B cell (primary cell): ENCODE measurements around the gene WDR27. TPM values are rescaled to one million over a fixed set of nuclear protein-coding genes. Genes with fewer than 3 reads are reported as not detected.

Experiments used
- ATAC-seq: fragments of 200-7000 bp; cut with Tn5 transposase; one replicate; pipeline ENCODE4 v1.10.0; 2021; ENCODE audit warnings: low read depth, mild to moderate bottlenecking, moderate number of reproducible peaks, moderate library complexity
- CTCF ChIA-PET: fragments of 350-600 bp; sonication (Branson Sonifier 250); formaldehyde crosslinking; loops from one replicate; lab custom pipeline; 2021; ENCODE audit warnings: antibody characterized with exemption, inconsistent platforms; lab: Charles Lee
- POLR2A ChIA-PET: fragments of 350-600 bp; sonication (Branson Sonifier 250); formaldehyde crosslinking; loops from one replicate; lab custom pipeline; 2021; ENCODE audit warnings: antibody characterized with exemption; lab: Charles Lee
- DNase-seq: peaks from one replicate; pipeline ENCODE4 v3.0.0; 2013
- H2AFZ ChIP-seq: 2 replicates; pipeline ENCODE4 v1.6.1; 2012; ENCODE audit warnings: mild to moderate bottlenecking, low read depth, low read length; ENCODE audit not compliant: insufficient read depth, poor library complexity, severe bottlenecking
- H3K27ac ChIP-seq, 2 donors: 1 replicate in 1 of 2; 2 replicates in 1 of 2; pipeline ENCODE4 v1.5.1; 2012 to 2013; ENCODE audit warnings: low read length in 2 of 2, mild to moderate bottlenecking in 2 of 2, moderate library complexity in 1 of 2
- H3K27me3 ChIP-seq, 4 experiments: fragments of 200-600 bp in 1 of 4; sonication (generic) in 1 of 4; replicated peaks in 1 of 4; 1 replicate in 2 of 4; 2 replicates in 2 of 4; pipeline versions ENCODE4 v1.6.1 to v1.7.0; 2013 to 2016; ENCODE audit warnings: low read length in 3 of 4, mild to moderate bottlenecking in 2 of 4, mixed read lengths in 1 of 4, moderate library complexity in 1 of 4; ENCODE audit not compliant: insufficient read depth in 4 of 4, control insufficient read depth in 3 of 4; ENCODE audit errors: control extremely low read depth in 1 of 4
- H3K36me3 ChIP-seq, 2 experiments: replicated peaks in 1 of 2; 1 replicate in 1 of 2; 2 replicates in 1 of 2; pipeline versions ENCODE4 v1.6.1 to v1.7.1; 2013; ENCODE audit warnings: low read length in 1 of 2; ENCODE audit not compliant: insufficient read depth in 2 of 2, control insufficient read depth in 1 of 2; ENCODE audit errors: control extremely low read depth in 1 of 2, extremely low read depth in 1 of 2
- H3K4me1 ChIP-seq, 2 donors: fragments of 200-600 bp in 1 of 2; sonication (generic) in 1 of 2; 1 replicate in 1 of 2; 2 replicates in 1 of 2; pipeline versions ENCODE4 v1.5.1 to v1.6.1; 2013 to 2017; ENCODE audit warnings: low read length in 2 of 2; ENCODE audit not compliant: control insufficient read depth in 2 of 2, insufficient read depth in 2 of 2
- H3K4me2 ChIP-seq: replicated peaks from 2 replicates; pipeline ENCODE3; 2012; ENCODE audit warnings: mild to moderate bottlenecking, low read depth, low read length; ENCODE audit not compliant: poor library complexity, severe bottlenecking
- H3K4me3 ChIP-seq, 5 experiments: fragments of 200-600 bp in 1 of 5; sonication (generic) in 1 of 5; 1 replicate in 3 of 5; 2 replicates in 2 of 5; pipeline versions ENCODE4 v1.5.1 to v1.7.0; 2011 to 2016; ENCODE audit warnings: low read length in 4 of 5, mild to moderate bottlenecking in 4 of 5, low read depth in 2 of 5, control low read depth in 1 of 5, moderate library complexity in 1 of 5; ENCODE audit not compliant: insufficient read depth in 1 of 5; ENCODE audit errors: control extremely low read depth in 1 of 5, extremely low read depth in 1 of 5
- H3K79me2 ChIP-seq: fragments of 200-600 bp; sonication (generic); one replicate; pipeline ENCODE4 v1.6.0; 2016; ENCODE audit warnings: low read length; ENCODE audit not compliant: control insufficient read depth, insufficient read depth
- H3K9ac ChIP-seq: fragments of 200-600 bp; sonication (generic); 2 replicates; pipeline ENCODE4 v1.6.1; 2017; ENCODE audit warnings: mild to moderate bottlenecking, low read length, moderate library complexity
- H3K9me3 ChIP-seq, 3 donors: one replicate each; pipeline versions ENCODE4 v1.6.1 to v1.7.1; 2013; ENCODE audit warnings: low read length in 2 of 3; ENCODE audit not compliant: control insufficient read depth in 2 of 3, insufficient read depth in 1 of 3; ENCODE audit errors: control extremely low read depth in 1 of 3
- H4K20me1 ChIP-seq: 2 replicates; pipeline ENCODE4 v1.6.0; 2012; ENCODE audit warnings: mild to moderate bottlenecking, low read length; ENCODE audit not compliant: insufficient read depth, control insufficient read depth, poor library complexity, severe bottlenecking
- H3K27ac Mint-ChIP-seq: one replicate; pipeline ENCODE4 v1.8.0; 2021; ENCODE audit warnings: mixed read lengths
- H3K27me3 Mint-ChIP-seq: one replicate; pipeline ENCODE4 v1.8.0; 2021; ENCODE audit warnings: mixed read lengths
- H3K4me1 Mint-ChIP-seq: one replicate; pipeline ENCODE4 v1.8.0; 2021; ENCODE audit warnings: mixed read lengths
- H3K4me3 Mint-ChIP-seq: one replicate; pipeline ENCODE4 v1.8.0; 2021; ENCODE audit warnings: mixed read lengths
- H3K9me3 Mint-ChIP-seq: one replicate; pipeline ENCODE4 v1.8.0; 2022; ENCODE audit warnings: mixed read lengths; ENCODE audit not compliant: insufficient read depth
- CTCF ChIP-seq: fragments of 200-600 bp; IDR thresholded peaks from one replicate; pipeline ENCODE4 v1.8.0; 2022; ENCODE audit warnings: antibody characterized with exemption, mild to moderate bottlenecking
- EZH2 ChIP-seq: IDR thresholded peaks from 2 replicates; pipeline ENCODE4 v1.6.1; 2012; ENCODE audit warnings: borderline replicate concordance, low read depth, mild to moderate bottlenecking, moderate library complexity, low read length; ENCODE audit not compliant: insufficient read depth, poor library complexity, severe bottlenecking
- WGBS: methylation state at CpG from one replicate; pipeline ENCODE4 v1.1.5; 2013; ENCODE audit warnings: missing lambda C conversion rate; ENCODE audit not compliant: insufficient coverage; 5-methylcytosine and 5-hydroxymethylcytosine counted together
- intact Hi-C: fragments of 100-400 bp; cut with micrococcal nuclease; formaldehyde crosslinking; loops from one replicate; pipeline ENCODE4 v1.10.0; 2022
- polyA plus RNA-seq: library from polyadenylated mRNA; depleted of rRNA; stranded (reverse); fragments of >200 nt; gene quantifications from 2 replicates; pipeline ENCODE4 v1.2.3, GENCODE V29; 2012
- total RNA-seq, 2 donors: library from RNA; stranded (reverse); fragments of 120-200 nt in 1 of 2; gene quantifications; 1 replicate in 1 of 2; 2 replicates in 1 of 2; pipeline versions ENCODE4 v1.2.3 to v1.2.4, GENCODE V29; 2013 to 2022

Gene WDR27
- total and polyA plus RNA-seq, 2 donors (not counting 1 experiment from before 2014, with no cell fraction given) = 64.3 to 86.3 TPM

DNA sequence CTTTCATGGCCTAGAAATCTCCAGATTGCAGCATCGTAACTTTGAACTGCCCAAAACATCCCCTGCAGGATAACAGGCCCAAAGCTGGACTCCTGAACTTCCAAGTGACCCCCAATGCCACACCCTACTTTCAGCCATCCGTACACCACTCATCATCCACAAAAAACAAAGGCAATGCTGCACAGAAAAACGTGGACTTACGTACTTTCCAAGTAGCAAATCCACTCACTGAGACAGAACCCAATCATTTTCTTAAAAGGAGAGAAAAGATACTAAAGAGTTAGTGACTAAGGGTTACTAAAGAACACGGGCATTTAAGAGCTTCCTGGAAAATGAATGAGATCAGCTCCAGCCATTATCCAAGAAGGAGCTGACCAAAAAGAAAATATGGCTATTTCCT lies 211.0 kb downstream of the WDR27 start:
- TF ChIP-seq CTCF (no peak), EZH2 (no peak)
- intact Hi-C loops = no loop called here
- Histone ChIP-seq H3K27ac (no peak overlapping the region), H3K79me2 (no peaks in the 10 kb centered on the region), H3K27me3 (no peaks in the 10 kb centered on the region), H3K4me1 (no peaks in the 10 kb centered on the region), H3K9me3 (no peaks in the 10 kb centered on the region), H3K36me3 (no peaks in the 10 kb centered on the region), H3K9ac (no peak overlapping the region), H3K4me2 (no peak overlapping the region), H3K4me3 (no peak overlapping the region), H2AFZ (no peak overlapping the region), H4K20me1 (no peaks in the 10 kb centered on the region)
- Mint-ChIP-seq H3K4me3 (no peak overlapping the region), H3K9me3 (peaks cover under 1% of the 10 kb centered on the region), H3K4me1 (no peaks in the 10 kb centered on the region), H3K27me3 (no peaks in the 10 kb centered on the region), H3K27ac (no peak overlapping the region)
- WGBS = 100% methylated on average over 1 of the region's 5 CpGs
- ATAC-seq = no peak
- CTCF ChIA-PET = no interaction called here
- POLR2A ChIA-PET = no interaction called here
- DNase-seq = no peak

DNA sequence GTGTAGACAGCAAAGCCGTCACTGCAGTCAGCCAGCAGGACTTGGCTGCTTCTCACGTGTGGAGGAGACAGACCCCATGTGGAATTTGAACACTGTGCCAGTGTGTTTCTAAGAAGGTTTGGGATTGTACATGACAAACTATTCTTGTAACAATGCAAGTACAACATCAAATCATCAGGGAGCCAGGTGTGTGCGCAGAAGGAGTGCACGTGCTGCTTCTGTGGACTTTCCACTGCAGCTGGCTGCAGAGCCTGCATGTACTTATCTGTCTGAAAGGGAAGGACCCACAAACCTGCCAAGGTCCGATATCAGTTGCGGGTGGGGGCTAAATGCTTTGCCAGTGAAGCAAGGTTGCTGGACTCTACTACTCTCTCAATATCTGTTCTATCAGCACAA lies 211.6 kb downstream of the WDR27 start:
- H3K9me3 Mint-ChIP-seq = peaks cover 4% of the 10 kb centered on the region
- H3K4me3 Mint-ChIP-seq = no peak overlapping the region
- no peaks in the 10 kb centered on the region for H3K4me1 ChIP-seq
- no peak overlapping the region for H3K27ac ChIP-seq
- no peak for TF ChIP-seq CTCF
- 100% methylated on average over 4 of the region's 6 CpGs for WGBS
- no peaks in the 10 kb centered on the region for H3K79me2 ChIP-seq
- CTCF ChIA-PET = no interaction called here
- no peak overlapping the region for H3K4me2 ChIP-seq
- H3K27me3 ChIP-seq = no peaks in the 10 kb centered on the region
- no peaks in the 10 kb centered on the region for H3K9me3 ChIP-seq
- H3K27me3 Mint-ChIP-seq = no peaks in the 10 kb centered on the region
- DNase-seq = no peak
- no peak overlapping the region for H3K27ac Mint-ChIP-seq
- H3K9ac ChIP-seq = no peak overlapping the region
- no peak overlapping the region for H2AFZ ChIP-seq
- no peaks in the 10 kb centered on the region for H4K20me1 ChIP-seq
- ATAC-seq = no peak
- no peaks in the 10 kb centered on the region for H3K36me3 ChIP-seq
- no peaks in the 10 kb centered on the region for H3K4me1 Mint-ChIP-seq
- intact Hi-C loops = no loop called here
- POLR2A ChIA-PET = no interaction called here
- H3K4me3 ChIP-seq = no peak overlapping the region
